Panc1 (cell line): ENCODE data around the gene AHRR. TPM values are rescaled to one million over a fixed set of nuclear protein-coding genes. Genes with fewer than 3 reads are reported as not detected.

Source experiments
- ATAC-seq: fragments of 200-7000 bp; cut with Tn5 transposase; 2 replicates; pipeline ENCODE4 v1.9.1; 2020; ENCODE audit warnings: mild to moderate bottlenecking, moderate library complexity
- BruUV-seq: library from RNA; stranded (reverse); fragments of 400-500 nt; replicated peaks from 2 replicates; lab custom pipeline; 2021; lab: Mats Ljungman, UMichigan
- CTCF ChIA-PET: fragments of 300-600 bp; sonication (Branson Sonifier 250); formaldehyde crosslinking; loops from one replicate; lab custom pipeline; 2022; ENCODE audit warnings: antibody characterized with exemption; lab: Charles Lee
- POLR2A ChIA-PET: fragments of 300-600 bp; sonication (Branson Sonifier 250); formaldehyde crosslinking; loops from one replicate; lab custom pipeline; 2022; ENCODE audit warnings: antibody characterized with exemption; lab: Charles Lee
- DNase-seq: peaks from one replicate; pipeline ENCODE4 v3.0.0-alpha.2; 2010; ENCODE audit warnings: low read depth, low spot score
- H3K27ac ChIP-seq: 2 replicates; pipeline ENCODE4 v1.5.1; 2011; ENCODE audit warnings: mild to moderate bottlenecking, low read length, inconsistent platforms
- H3K27me3 ChIP-seq: fragments of 200-500 bp; sonication (Bioruptor generic); 2 replicates; pipeline ENCODE4 v1.6.0; 2014; ENCODE audit warnings: low read length, inconsistent platforms; ENCODE audit not compliant: control insufficient read depth, insufficient read depth
- H3K36me3 ChIP-seq: fragments of 200-500 bp; sonication (Bioruptor generic); 2 replicates; pipeline ENCODE4 v1.5.1; 2014; ENCODE audit warnings: inconsistent platforms, mild to moderate bottlenecking, low read length, moderate library complexity; ENCODE audit not compliant: control insufficient read depth, insufficient read depth
- H3K4me1 ChIP-seq: 2 replicates; pipeline ENCODE4 v1.5.1; 2011; ENCODE audit warnings: inconsistent platforms, mild to moderate bottlenecking, low read length, moderate library complexity; ENCODE audit not compliant: control insufficient read depth, insufficient read depth
- H3K4me3 ChIP-seq, 2 experiments: 2 replicates each; pipeline ENCODE4 v1.5.1; 2011 to 2012; ENCODE audit warnings: low read depth in 2 of 2, low read length in 2 of 2, mild to moderate bottlenecking in 2 of 2, inconsistent platforms in 1 of 2, moderate library complexity in 1 of 2
- H3K9me3 ChIP-seq: fragments of 200-500 bp; sonication (Bioruptor generic); 2 replicates; pipeline ENCODE4 v1.5.1; 2014; ENCODE audit warnings: low read depth, mild to moderate bottlenecking, inconsistent platforms, low read length, moderate library complexity; ENCODE audit not compliant: control insufficient read depth, insufficient read depth
- CTCF ChIP-seq: fragments of 450-650 bp; IDR thresholded peaks from 2 replicates; pipeline ENCODE4 v1.5.1; 2017; ENCODE audit warnings: mild to moderate bottlenecking
- POLR2AphosphoS5 ChIP-seq: IDR thresholded peaks from 2 replicates; pipeline ENCODE4 v1.6.1; 2012; ENCODE audit warnings: mild to moderate bottlenecking, low read depth, low read length, moderate library complexity
- SIN3A ChIP-seq: IDR thresholded peaks from 2 replicates; pipeline ENCODE4 v1.6.1; 2012; ENCODE audit warnings: low read depth, mild to moderate bottlenecking, low read length, moderate library complexity, borderline replicate concordance; ENCODE audit not compliant: insufficient read depth
- TCF7L2 ChIP-seq: IDR thresholded peaks from 2 replicates; pipeline ENCODE4 v1.6.1; 2011; ENCODE audit warnings: mild to moderate bottlenecking, low read depth, low read length, inconsistent platforms
- in situ Hi-C: cut with HindIII; loops from 2 replicates; pipeline ENCODE4 v1.10.0; 2016; ENCODE audit warnings: low sequenced_read_pairs, low pct_unique_long_range_greater_than_20kb
- intact Hi-C: fragments of 100-400 bp; cut with micrococcal nuclease; formaldehyde crosslinking; loops from one replicate; pipeline ENCODE4 v1.10.0; 2022; ENCODE audit not compliant: unreplicated experiment
- total RNA-seq: library from RNA; stranded (reverse); gene quantifications from one replicate; pipeline ENCODE4 v1.2.1, GENCODE V29; 2021; ENCODE audit not compliant: unreplicated experiment
- TF ChIP-seq, protein P1 (sequence below), 2 experiments: IDR thresholded peaks; 2 replicates each; pipeline ENCODE4 v1.6.1; 2011 to 2012; ENCODE audit warnings: low read depth in 2 of 2, control low read depth in 1 of 2, low read length in 1 of 2, mild to moderate bottlenecking in 1 of 2, moderate library complexity in 1 of 2; ENCODE audit not compliant: insufficient read depth in 1 of 2

AHRR gene
- total RNA-seq, 1 experiment from 2014 or later: 23.6 TPM

- intact Hi-C loops: no loop called here
- Histone ChIP-seq H3K4me1 (peaks cover 7% of the 10 kb centered on the region), H3K4me3 (no peak overlapping the region), H3K27me3 (no peaks in the 10 kb centered on the region), H3K9me3 (no peaks in the 10 kb centered on the region), H3K27ac (no peak overlapping the region), H3K36me3 (no peaks in the 10 kb centered on the region; the same call in 1 of the 2 replicates)
- in situ Hi-C loops: no loop called here
- ATAC-seq: no peak
- DNase-seq: no peak
- POLR2A ChIA-PET: no interaction called here
- TF ChIP-seq CTCF: no peak
- TF ChIP-seq, protein P1, sequence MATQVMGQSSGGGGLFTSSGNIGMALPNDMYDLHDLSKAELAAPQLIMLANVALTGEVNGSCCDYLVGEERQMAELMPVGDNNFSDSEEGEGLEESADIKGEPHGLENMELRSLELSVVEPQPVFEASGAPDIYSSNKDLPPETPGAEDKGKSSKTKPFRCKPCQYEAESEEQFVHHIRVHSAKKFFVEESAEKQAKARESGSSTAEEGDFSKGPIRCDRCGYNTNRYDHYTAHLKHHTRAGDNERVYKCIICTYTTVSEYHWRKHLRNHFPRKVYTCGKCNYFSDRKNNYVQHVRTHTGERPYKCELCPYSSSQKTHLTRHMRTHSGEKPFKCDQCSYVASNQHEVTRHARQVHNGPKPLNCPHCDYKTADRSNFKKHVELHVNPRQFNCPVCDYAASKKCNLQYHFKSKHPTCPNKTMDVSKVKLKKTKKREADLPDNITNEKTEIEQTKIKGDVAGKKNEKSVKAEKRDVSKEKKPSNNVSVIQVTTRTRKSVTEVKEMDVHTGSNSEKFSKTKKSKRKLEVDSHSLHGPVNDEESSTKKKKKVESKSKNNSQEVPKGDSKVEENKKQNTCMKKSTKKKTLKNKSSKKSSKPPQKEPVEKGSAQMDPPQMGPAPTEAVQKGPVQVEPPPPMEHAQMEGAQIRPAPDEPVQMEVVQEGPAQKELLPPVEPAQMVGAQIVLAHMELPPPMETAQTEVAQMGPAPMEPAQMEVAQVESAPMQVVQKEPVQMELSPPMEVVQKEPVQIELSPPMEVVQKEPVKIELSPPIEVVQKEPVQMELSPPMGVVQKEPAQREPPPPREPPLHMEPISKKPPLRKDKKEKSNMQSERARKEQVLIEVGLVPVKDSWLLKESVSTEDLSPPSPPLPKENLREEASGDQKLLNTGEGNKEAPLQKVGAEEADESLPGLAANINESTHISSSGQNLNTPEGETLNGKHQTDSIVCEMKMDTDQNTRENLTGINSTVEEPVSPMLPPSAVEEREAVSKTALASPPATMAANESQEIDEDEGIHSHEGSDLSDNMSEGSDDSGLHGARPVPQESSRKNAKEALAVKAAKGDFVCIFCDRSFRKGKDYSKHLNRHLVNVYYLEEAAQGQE (IDR thresholded peaks at IDR 0.05; ENCODE audit: insufficient read depth in 1 of 2, low read depth in 2 of 2, low read length in 1 of 2): no peak
- no peak for TF ChIP-seq POLR2AphosphoS5
- BruUV-seq: no TSS peak
- CTCF ChIA-PET: no interaction called here
Measured at GRCh38 chr5:439181-439580, 117.7 kb downstream of the AHRR start.

DNA sequence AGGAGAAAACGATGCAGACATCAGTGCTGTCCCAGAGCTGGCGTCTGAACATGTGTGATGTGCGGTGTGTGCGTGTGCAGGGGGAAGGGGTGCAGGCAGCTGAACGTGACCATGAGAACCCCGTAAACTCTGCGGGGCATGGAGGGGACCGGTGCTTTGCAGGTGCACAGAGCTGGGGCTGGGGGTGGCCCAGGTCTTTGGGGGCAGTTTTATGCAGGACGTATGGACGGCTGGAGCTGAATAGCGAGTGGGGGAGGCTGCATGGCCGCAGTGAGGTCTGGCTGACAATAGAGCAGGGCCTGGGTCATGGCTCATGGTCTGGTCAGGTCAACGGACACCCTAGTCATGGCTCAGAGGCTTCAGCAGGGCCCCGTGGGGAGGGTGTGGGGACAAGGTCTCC is 118.1 kb downstream of the AHRR start:
- no TSS peak for BruUV-seq
- TF ChIP-seq TCF7L2: no peak
- TF ChIP-seq POLR2AphosphoS5: no peak
- TF ChIP-seq, protein P1 (IDR thresholded peaks at IDR 0.05; ENCODE audit: insufficient read depth in 1 of 2, low read depth in 2 of 2, low read length in 1 of 2): no peak
- TF ChIP-seq SIN3A: no peak
- TF ChIP-seq CTCF: no peak
- Histone ChIP-seq H3K36me3 (no peaks in the 10 kb centered on the region; the same call in 1 of the 2 replicates), H3K4me1 (peaks cover 12% of the 10 kb centered on the region), H3K27ac (no peak overlapping the region), H3K27me3 (no peaks in the 10 kb centered on the region), H3K9me3 (no peaks in the 10 kb centered on the region), H3K4me3 (no peak overlapping the region)
- no peak for DNase-seq
- no peak for ATAC-seq
- CTCF ChIA-PET: no interaction called here
- intact Hi-C loops (no loop called here), in situ Hi-C loops (no loop called here)
- POLR2A ChIA-PET: no interaction called here
